IMR-90 (cell line): ENCODE results near the gene MAML3. TPM values are rescaled to one million over a fixed set of nuclear protein-coding genes. Genes with fewer than 3 reads are reported as not detected.

Experiments used
- ATAC-seq: fragments of 200-7000 bp; cut with Tn5 transposase; 2 replicates; pipeline ENCODE4 v1.9.1; 2020; ENCODE audit warnings: low read depth, mild to moderate bottlenecking, moderate library complexity
- BruUV-seq: library from RNA; stranded (reverse); fragments of 400-500 nt; replicated peaks from 2 replicates; lab custom pipeline; 2021; lab: Mats Ljungman, UMichigan
- CTCF ChIA-PET: fragments of 300-600 bp; formaldehyde crosslinking; extraction: SDS; loops from one replicate; lab custom pipeline; 2021; ENCODE audit warnings: antibody characterized with exemption; lab: Yijun Ruan, JAX
- POLR2A ChIA-PET: fragments of 300-600 bp; sonication (Branson Sonifier 250); formaldehyde crosslinking; loops from one replicate; lab custom pipeline; 2022; ENCODE audit warnings: antibody characterized with exemption; ENCODE audit not compliant: unreplicated experiment; lab: Charles Lee
- DNase-seq: peaks from one replicate; pipeline ENCODE4 v3.0.0; 2013
- H2AFZ ChIP-seq: replicated peaks from 2 replicates; pipeline ENCODE3; 2013; ENCODE audit warnings: low read length, mild to moderate bottlenecking; ENCODE audit not compliant: poor library complexity
- H2AK5ac ChIP-seq: 2 replicates; pipeline ENCODE4 v1.6.1; 2013; ENCODE audit warnings: low read depth, low read length, inconsistent platforms
- H2AK9ac ChIP-seq: replicated peaks from 2 replicates; pipeline ENCODE3; 2013; ENCODE audit warnings: mild to moderate bottlenecking, low read depth, low read length, moderate library complexity; ENCODE audit not compliant: poor library complexity
- H2BK120ac ChIP-seq: 2 replicates; pipeline ENCODE4 v1.6.1; 2013; ENCODE audit warnings: low read depth, low read length, inconsistent platforms
- H2BK15ac ChIP-seq: 3 replicates; pipeline ENCODE4 v1.6.1; 2013; ENCODE audit warnings: low read depth, low read length, inconsistent platforms
- H2BK20ac ChIP-seq: 2 replicates; pipeline ENCODE4 v1.6.1; 2013; ENCODE audit warnings: low read depth, mild to moderate bottlenecking, inconsistent platforms, low read length, moderate library complexity
- H2BK5ac ChIP-seq: 2 replicates; pipeline ENCODE4 v1.6.1; 2013; ENCODE audit warnings: mild to moderate bottlenecking, low read depth, low read length, inconsistent platforms; ENCODE audit not compliant: poor library complexity, severe bottlenecking
- H3K14ac ChIP-seq: replicated peaks from 2 replicates; pipeline ENCODE4 v1.6.1; 2013; ENCODE audit warnings: low read depth, low read length, inconsistent platforms
- H3K18ac ChIP-seq: 2 replicates; pipeline ENCODE4 v1.6.1; 2013; ENCODE audit warnings: low read depth, low read length, control low read depth
- H3K23ac ChIP-seq: 2 replicates; pipeline ENCODE4 v1.6.1; 2013; ENCODE audit warnings: low read depth, low read length, inconsistent platforms
- H3K27ac ChIP-seq: 2 replicates; pipeline ENCODE4 v1.5.1; 2013; ENCODE audit warnings: mild to moderate bottlenecking, control low read depth, low read length; ENCODE audit not compliant: insufficient read depth
- H3K27me3 ChIP-seq: 2 replicates; pipeline ENCODE4 v1.6.1; 2013; ENCODE audit warnings: low read length; ENCODE audit not compliant: control insufficient read depth, insufficient read depth
- H3K36me3 ChIP-seq: 2 replicates; pipeline ENCODE4 v1.6.1; 2013; ENCODE audit warnings: low read length, mixed read lengths; ENCODE audit not compliant: control insufficient read depth, insufficient read depth
- H3K4ac ChIP-seq: 2 replicates; pipeline ENCODE4 v1.6.1; 2013; ENCODE audit warnings: low read depth, low read length, inconsistent platforms
- H3K4me1 ChIP-seq: 2 replicates; pipeline ENCODE4 v1.6.1; 2013; ENCODE audit warnings: low read length, mixed read lengths; ENCODE audit not compliant: control insufficient read depth, insufficient read depth
- H3K4me2 ChIP-seq: 2 replicates; pipeline ENCODE4 v1.6.1; 2013; ENCODE audit warnings: low read depth, mild to moderate bottlenecking, control low read depth, low read length, moderate library complexity
- H3K4me3 ChIP-seq: 2 replicates; pipeline ENCODE4 v1.5.1; 2013; ENCODE audit warnings: low read depth, mild to moderate bottlenecking, control low read depth, low read length, moderate library complexity; ENCODE audit not compliant: insufficient read depth
- H3K56ac ChIP-seq: 2 replicates; pipeline ENCODE4 v1.6.1; 2013; ENCODE audit warnings: low read length, inconsistent platforms; ENCODE audit not compliant: insufficient read depth; ENCODE audit errors: extremely low read depth
- H3K79me1 ChIP-seq, 2 experiments: 2 replicates each; pipeline ENCODE4 v1.6.1; 2013; ENCODE audit warnings: low read length in 2 of 2, inconsistent platforms in 1 of 2, low read depth in 1 of 2
- H3K9ac ChIP-seq: 2 replicates; pipeline ENCODE4 v1.6.1; 2013; ENCODE audit warnings: low read depth, low read length, control low read depth
- H3K9me1 ChIP-seq: 2 replicates; pipeline ENCODE4 v1.6.1; 2013; ENCODE audit warnings: low read length, inconsistent platforms; ENCODE audit not compliant: insufficient read depth
- H3K9me3 ChIP-seq: 2 replicates; pipeline ENCODE4 v1.6.1; 2013; ENCODE audit warnings: low read length; ENCODE audit not compliant: control insufficient read depth, insufficient read depth
- H4K20me1 ChIP-seq: 2 replicates; pipeline ENCODE4 v1.6.1; 2013; ENCODE audit warnings: low read length, inconsistent platforms; ENCODE audit not compliant: insufficient read depth
- H4K5ac ChIP-seq: 2 replicates; pipeline ENCODE4 v1.6.1; 2013; ENCODE audit warnings: mild to moderate bottlenecking, low read depth, low read length, control low read depth
- H4K8ac ChIP-seq, 2 experiments: 2 replicates each; pipeline ENCODE4 v1.6.1; 2013; ENCODE audit warnings: low read depth in 2 of 2, low read length in 2 of 2, control low read depth in 1 of 2, inconsistent platforms in 1 of 2
- H4K91ac ChIP-seq: 2 replicates; pipeline ENCODE4 v1.6.1; 2013; ENCODE audit warnings: low read depth, low read length, inconsistent platforms; ENCODE audit not compliant: insufficient read depth
- BHLHE40 ChIP-seq: fragments of 150-350 bp; IDR thresholded peaks from 2 replicates; pipeline ENCODE4 v1.6.1; 2016; ENCODE audit warnings: mild to moderate bottlenecking, low read depth, low read length
- CEBPB ChIP-seq: IDR thresholded peaks from 2 replicates; pipeline ENCODE4 v1.6.1; 2012; ENCODE audit warnings: low read depth, low read length, improper control_type of control experiment
- CHD1 ChIP-seq: IDR thresholded peaks from 2 replicates; pipeline ENCODE4 v1.6.1; 2012; ENCODE audit warnings: low read depth, low read length, improper control_type of control experiment
- CTCF ChIP-seq: conservative IDR thresholded peaks from 2 replicates; pipeline ENCODE4 v1.5.1; 2012; ENCODE audit warnings: mild to moderate bottlenecking, low read depth, low read length, improper control_type of control experiment
- FOS ChIP-seq: fragments of 150-350 bp; IDR thresholded peaks from 2 replicates; pipeline ENCODE4 v1.6.1; 2016; ENCODE audit warnings: low read depth, low read length
- MAFK ChIP-seq: IDR thresholded peaks from 2 replicates; pipeline ENCODE4 v1.6.1; 2012; ENCODE audit warnings: low read depth, low read length, improper control_type of control experiment
- MAZ ChIP-seq: IDR thresholded peaks from 2 replicates; pipeline ENCODE4 v1.6.1; 2012; ENCODE audit warnings: low read depth, mild to moderate bottlenecking, low read length, improper control_type of control experiment, moderate library complexity, borderline replicate concordance
- MXI1 ChIP-seq: IDR thresholded peaks from 2 replicates; pipeline ENCODE4 v1.6.1; 2012; ENCODE audit warnings: low read depth, mild to moderate bottlenecking, low read length, moderate library complexity, borderline replicate concordance
- NFE2L2 ChIP-seq: fragments of 150-350 bp; IDR thresholded peaks from 2 replicates; pipeline ENCODE4 v1.6.1; 2016; ENCODE audit warnings: low read depth, mild to moderate bottlenecking, low read length
- POLR2A ChIP-seq: IDR thresholded peaks from 2 replicates; pipeline ENCODE4 v1.6.1; 2012; ENCODE audit warnings: mild to moderate bottlenecking, low read depth, low read length
- RAD21 ChIP-seq: IDR thresholded peaks from 2 replicates; pipeline ENCODE4 v1.6.1; 2012; ENCODE audit warnings: low read length, improper control_type of control experiment
- RCOR1 ChIP-seq: IDR thresholded peaks from 2 replicates; pipeline ENCODE4 v1.6.1; 2012; ENCODE audit warnings: mild to moderate bottlenecking, low read length, improper control_type of control experiment; ENCODE audit not compliant: insufficient replicate concordance
- RFX5 ChIP-seq: IDR thresholded peaks from 2 replicates; pipeline ENCODE4 v1.8.0; 2012; ENCODE audit warnings: low read depth, mild to moderate bottlenecking, low read length, moderate library complexity
- SMC3 ChIP-seq: fragments of 150-350 bp; IDR thresholded peaks from 2 replicates; pipeline ENCODE4 v1.6.1; 2016; ENCODE audit warnings: low read depth, mild to moderate bottlenecking, antibody characterized with exemption, low read length, moderate library complexity
- USF2 ChIP-seq: fragments of 150-350 bp; IDR thresholded peaks from 2 replicates; pipeline ENCODE4 v1.6.1; 2017; ENCODE audit warnings: mild to moderate bottlenecking, antibody characterized with exemption, low read length, low read depth
- WGBS, 2 experiments: methylation state at CpG; one replicate each; pipeline versions ENCODE4 v1.1.5 to v1.1.7; 2013; ENCODE audit warnings: missing lambda C conversion rate in 2 of 2; ENCODE audit not compliant: insufficient read length in 1 of 2; ENCODE audit errors: extremely low coverage in 2 of 2; 5-methylcytosine and 5-hydroxymethylcytosine counted together
- dilution Hi-C: fragments of 300-500 bp; cut with HindIII; formaldehyde crosslinking; loops from one replicate; pipeline ENCODE4 v1.14.3; 2018; ENCODE audit warnings: low sequenced_read_pairs; ENCODE audit not compliant: unreplicated experiment
- in situ Hi-C: fragments of 300-500 bp; cut with MboI; formaldehyde crosslinking; loops from 3 replicates; pipeline ENCODE4 v1.14.3; 2019; ENCODE audit warnings: low sequenced_read_pairs, inconsistent platforms, mixed read lengths
- intact Hi-C: fragments of 100-400 bp; cut with micrococcal nuclease; formaldehyde crosslinking; loops from 2 replicates; pipeline ENCODE4 v1.10.0; 2022
- polyA plus RNA-seq, 3 experiments: library from polyadenylated mRNA; depleted of rRNA; stranded (reverse); fragments of >200 nt; gene quantifications; 2 replicates each; pipeline ENCODE4 v1.2.3, GENCODE V29; 2012; ENCODE audit warnings: low replicate concordance in 1 of 3
- total RNA-seq: library from RNA; depleted of rRNA; stranded (reverse); fragments of >200 nt; gene quantifications from 2 replicates; pipeline ENCODE4 v1.2.3, GENCODE V29; 2012
- TF ChIP-seq, protein P1 (sequence below): fragments of 150-350 bp; IDR thresholded peaks from 2 replicates; pipeline ENCODE4 v1.6.1; 2016; ENCODE audit warnings: low read depth, mild to moderate bottlenecking, low read length, moderate library complexity, borderline replicate concordance

Gene MAML3
- total and polyA plus RNA-seq, 2 of the 4 experiments (the other 2 are of a cell fraction) = 0.90 to 1.7 TPM

- dilution Hi-C loops = no loop called here
- Histone ChIP-seq H3K4ac (peak overlapping the region; percentile 79), H3K4me1 (peaks cover 19% of the 10 kb centered on the region), H2AK9ac (no peak overlapping the region), H2AFZ (no peak overlapping the region), H3K18ac (peak overlapping the region; percentile 88), H2AK5ac (peak overlapping the region; percentile 23; the same call in 1 of the 2 replicates), H3K9me3 (no peaks in the 10 kb centered on the region), H3K23ac (no peak overlapping the region), H4K91ac (no peak overlapping the region), H4K5ac (peak overlapping the region; percentile 24; the same call in 1 of the 2 replicates), H4K8ac (no peak overlapping the region; a peak in 1 of 4 replicates), H3K9me1 (peaks cover 5% of the 10 kb centered on the region; the same call in 1 of the 2 replicates), H3K14ac (peak overlapping the region; percentile 47; the same call in 1 of the 2 replicates), H4K20me1 (no peaks in the 10 kb centered on the region), H3K36me3 (no peaks in the 10 kb centered on the region), H3K4me3 (no peak overlapping the region), H3K27ac (peak overlapping the region; percentile 56; the same call in 1 of the 2 replicates), H3K9ac (no peak overlapping the region), H2BK20ac (0 out of 2 replicates have a peak overlapping the region, but pooled peaks have one; percentile 72), H3K56ac (no peak overlapping the region), H2BK120ac (peak overlapping the region; percentile 86; the same call in 1 of the 2 replicates), H3K79me1 (peaks cover 0 to 5% of the 10 kb centered on the region in 2 experiments; a peak in 1 of 4 replicates), H3K4me2 (no peak overlapping the region), H2BK5ac (no peak overlapping the region), H2BK15ac (peak overlapping the region; percentile 45; the same call in 1 of the 3 replicates), H3K27me3 (no peaks in the 10 kb centered on the region)
- in situ Hi-C loops = no loop called here
- ChIA-PET POLR2A (no interaction called here), CTCF (no interaction called here)
- BruUV-seq = no TSS peak
- intact Hi-C loops = no loop called here
- 74% methylated on average over 2 of the region's 6 CpGs; no CpG with 5 or more reads in 1 of the 2 experiments for WGBS, 2 experiments
- TF ChIP-seq SMC3 (no peak), CTCF (no peak), RFX5 (no peak), CEBPB (no peak), RAD21 (no peak), NFE2L2 (no peak), RCOR1 (no peak), FOS (no peak), MAFK (no peak), MXI1 (no peak), POLR2A (no peak), CHD1 (no peak), USF2 (no peak), MAZ (no peak), BHLHE40 (no peak)
- TF ChIP-seq, protein P1, sequence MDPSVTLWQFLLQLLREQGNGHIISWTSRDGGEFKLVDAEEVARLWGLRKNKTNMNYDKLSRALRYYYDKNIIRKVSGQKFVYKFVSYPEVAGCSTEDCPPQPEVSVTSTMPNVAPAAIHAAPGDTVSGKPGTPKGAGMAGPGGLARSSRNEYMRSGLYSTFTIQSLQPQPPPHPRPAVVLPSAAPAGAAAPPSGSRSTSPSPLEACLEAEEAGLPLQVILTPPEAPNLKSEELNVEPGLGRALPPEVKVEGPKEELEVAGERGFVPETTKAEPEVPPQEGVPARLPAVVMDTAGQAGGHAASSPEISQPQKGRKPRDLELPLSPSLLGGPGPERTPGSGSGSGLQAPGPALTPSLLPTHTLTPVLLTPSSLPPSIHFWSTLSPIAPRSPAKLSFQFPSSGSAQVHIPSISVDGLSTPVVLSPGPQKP = no peak
- DNase-seq (no peak), ATAC-seq (no peak)
These were observed 236.1 kb downstream of the MAML3 start for GRCh38 chr4:139917896-139918295.
